Progenitor cell of endocrine pancreas (in vitro differentiated cells): ENCODE measurements around the gene SPATA25. TPM values are rescaled to one million over a fixed set of nuclear protein-coding genes. Genes with fewer than 3 reads are reported as not detected.

Source experiments
- DNase-seq: peaks from one replicate; pipeline ENCODE4 v3.0.0; 2021; ENCODE audit warnings: low spot score; ENCODE audit not compliant: unreplicated experiment
- H3K27ac Mint-ChIP-seq: 2 replicates; pipeline ENCODE4 v1.8.0; 2021; ENCODE audit warnings: mild to moderate bottlenecking, moderate library complexity, mixed read lengths
- H3K27me3 Mint-ChIP-seq: 2 replicates; pipeline ENCODE4 v1.8.0; 2021; ENCODE audit warnings: mixed read lengths
- H3K36me3 Mint-ChIP-seq: 2 replicates; pipeline ENCODE4 v1.8.0; 2022; ENCODE audit warnings: mixed read lengths; ENCODE audit not compliant: insufficient read depth
- H3K4me1 Mint-ChIP-seq: 2 replicates; pipeline ENCODE4 v1.8.0; 2021; ENCODE audit warnings: low read depth, mixed read lengths
- H3K4me3 Mint-ChIP-seq: 2 replicates; pipeline ENCODE4 v1.8.0; 2021; ENCODE audit warnings: low read depth, mild to moderate bottlenecking, moderate library complexity, mixed read lengths
- H3K9me3 Mint-ChIP-seq: 2 replicates; pipeline ENCODE4 v1.8.0; 2021; ENCODE audit warnings: low read depth, mixed read lengths
- long read RNA-seq: library from polyadenylated mRNA; unstranded; transcript quantifications from one replicate; pipeline ENCODE4 v2.0.0, GENCODE V29; 2020
- total RNA-seq: library from RNA; stranded (reverse); gene quantifications from 2 replicates; pipeline ENCODE4 v1.2.1, GENCODE V29; 2021
- TF ChIP-seq, protein P1 (sequence below): fragments of 200-600 bp; sonication (generic); IDR thresholded peaks from one replicate; pipeline ENCODE4 v1.5.0; 2021; ENCODE audit warnings: antibody characterized with exemption, mild to moderate bottlenecking; ENCODE audit not compliant: unreplicated experiment

SPATA25 gene, protein sequence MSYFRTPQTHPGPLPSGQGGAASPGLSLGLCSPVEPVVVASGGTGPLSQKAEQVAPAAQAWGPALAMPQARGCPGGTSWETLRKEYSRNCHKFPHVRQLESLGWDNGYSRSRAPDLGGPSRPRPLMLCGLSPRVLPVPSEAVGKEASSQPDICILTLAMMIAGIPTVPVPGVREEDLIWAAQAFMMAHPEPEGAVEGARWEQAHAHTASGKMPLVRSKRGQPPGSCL
- 3.6 and 4.2 TPM in 2 replicates for total RNA-seq
- long read RNA-seq, result 0 reads

- no peak within 1 kb of the TSS for H3K4me3 Mint-ChIP-seq
- no peak within 1 kb of the TSS for H3K27ac Mint-ChIP-seq
Measured at GRCh38 chr20:45887346-45887715, at the start of gene SPATA25. Gene SPATA25, minus strand, starts transcription at chr20:45887622. Its CDS starts 32 bp downstream, at chr20:45887590.

DNA sequence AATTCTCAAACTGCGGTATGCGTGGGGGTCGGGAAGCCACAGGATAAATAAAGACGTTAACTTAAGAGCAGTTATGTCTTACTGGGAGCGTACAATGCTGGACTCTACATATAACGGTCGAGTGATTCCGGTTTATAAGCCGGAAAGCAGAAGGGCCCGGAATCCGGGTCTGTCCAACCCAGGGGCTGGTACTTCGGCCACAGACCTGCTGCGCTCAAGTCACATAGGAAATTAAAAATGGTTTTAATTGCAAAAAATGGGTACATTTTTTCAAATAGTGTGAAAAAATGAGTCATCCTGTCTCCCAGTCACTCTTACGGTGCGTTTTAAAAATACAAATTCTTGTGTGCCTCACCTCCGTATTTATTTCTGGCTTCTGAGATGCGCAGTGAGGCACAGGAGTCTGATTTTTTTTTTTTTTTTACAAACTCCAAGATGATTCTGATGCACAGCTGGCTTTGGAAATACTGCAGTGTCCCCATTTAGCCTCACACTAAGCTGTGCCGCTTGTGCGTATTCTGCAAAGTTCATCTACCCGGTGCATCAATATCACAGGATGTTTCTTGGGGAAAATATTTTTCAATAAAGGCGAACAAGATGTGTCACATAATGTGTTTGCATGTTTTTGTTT is 48.1 kb upstream of the SPATA25 start:
- peak overlapping the region; percentile 95 for H3K27ac Mint-ChIP-seq
- H3K9me3 Mint-ChIP-seq, result no peaks in the 10 kb centered on the region
- no peak for DNase-seq
- peaks cover 16% of the 10 kb centered on the region for H3K36me3 Mint-ChIP-seq
- H3K27me3 Mint-ChIP-seq, result no peaks in the 10 kb centered on the region
- TF ChIP-seq, protein P1, sequence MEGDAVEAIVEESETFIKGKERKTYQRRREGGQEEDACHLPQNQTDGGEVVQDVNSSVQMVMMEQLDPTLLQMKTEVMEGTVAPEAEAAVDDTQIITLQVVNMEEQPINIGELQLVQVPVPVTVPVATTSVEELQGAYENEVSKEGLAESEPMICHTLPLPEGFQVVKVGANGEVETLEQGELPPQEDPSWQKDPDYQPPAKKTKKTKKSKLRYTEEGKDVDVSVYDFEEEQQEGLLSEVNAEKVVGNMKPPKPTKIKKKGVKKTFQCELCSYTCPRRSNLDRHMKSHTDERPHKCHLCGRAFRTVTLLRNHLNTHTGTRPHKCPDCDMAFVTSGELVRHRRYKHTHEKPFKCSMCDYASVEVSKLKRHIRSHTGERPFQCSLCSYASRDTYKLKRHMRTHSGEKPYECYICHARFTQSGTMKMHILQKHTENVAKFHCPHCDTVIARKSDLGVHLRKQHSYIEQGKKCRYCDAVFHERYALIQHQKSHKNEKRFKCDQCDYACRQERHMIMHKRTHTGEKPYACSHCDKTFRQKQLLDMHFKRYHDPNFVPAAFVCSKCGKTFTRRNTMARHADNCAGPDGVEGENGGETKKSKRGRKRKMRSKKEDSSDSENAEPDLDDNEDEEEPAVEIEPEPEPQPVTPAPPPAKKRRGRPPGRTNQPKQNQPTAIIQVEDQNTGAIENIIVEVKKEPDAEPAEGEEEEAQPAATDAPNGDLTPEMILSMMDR, result no peak
- H3K4me1 Mint-ChIP-seq, result peaks cover 16% of the 10 kb centered on the region
- H3K4me3 Mint-ChIP-seq, result peak overlapping the region; percentile 85

More at GRCh38 chr20:45887346-45887715, at the start of gene SPATA25:
- H3K36me3 Mint-ChIP-seq, result peaks cover 7% of the 10 kb centered on the region
- no peaks in the 10 kb centered on the region for H3K27me3 Mint-ChIP-seq
- DNase-seq, result no peak
- H3K4me1 Mint-ChIP-seq, result peaks cover 7% of the 10 kb centered on the region
- H3K9me3 Mint-ChIP-seq, result no peaks in the 10 kb centered on the region
- TF ChIP-seq, protein P1, result no peak

GRCh38 chr20:45934586-45935415 is 47.4 kb upstream of the SPATA25 start, which contains the start of gene PCIF1:
Gene PCIF1, plus strand, starts transcription at chr20:45934683. Its CDS starts 4,317 bp downstream, at chr20:45939000.
- peak within 1 kb of the TSS; percentile 99 for H3K27ac Mint-ChIP-seq
- no peaks in the 10 kb centered on the region for H3K9me3 Mint-ChIP-seq
- no peaks in the 10 kb centered on the region for H3K27me3 Mint-ChIP-seq
- H3K4me1 Mint-ChIP-seq, result peaks cover 16% of the 10 kb centered on the region
- DNase-seq, result peak; percentile 96
- H3K4me3 Mint-ChIP-seq, result peak within 1 kb of the TSS; percentile 98
- TF ChIP-seq, protein P1, result no peak
- H3K36me3 Mint-ChIP-seq, result peaks cover 16% of the 10 kb centered on the region

GRCh38 chr20:45934046-45934585 is 46.7 kb upstream of the SPATA25 start:
- H3K36me3 Mint-ChIP-seq, result peaks cover 11% of the 10 kb centered on the region
- peaks cover 16% of the 10 kb centered on the region for H3K4me1 Mint-ChIP-seq
- TF ChIP-seq, protein P1, result no peak
- H3K27ac Mint-ChIP-seq, result peak overlapping the region; percentile 99
- no peak for DNase-seq
- H3K9me3 Mint-ChIP-seq, result no peaks in the 10 kb centered on the region
- H3K27me3 Mint-ChIP-seq, result no peaks in the 10 kb centered on the region
- peak overlapping the region; percentile 98 for H3K4me3 Mint-ChIP-seq
